Right renal cortex interstitium (tissue), 3 donors: ENCODE results near the gene RPAP3. TPM values are rescaled to one million over a fixed set of nuclear protein-coding genes. Genes with fewer than 3 reads are reported as not detected.

ENCODE experiments used
- DNase-seq, 3 donors: peaks; one replicate each; pipeline ENCODE4 v3.0.0-alpha.2; 2013; ENCODE audit warnings: low read depth in 3 of 3, low spot score in 2 of 3
- polyA plus RNA-seq, 3 donors: library from polyadenylated mRNA; unstranded; fragments of 120-200 nt; gene quantifications; one replicate each; pipeline ENCODE4 v1.2.1, GENCODE V29; 2013; ENCODE audit not compliant: insufficient read length in 3 of 3

Gene RPAP3
- 10 to 100 TPM; 51.3 to 52.9 (median 51.3) TPM for polyA plus RNA-seq

- DNase-seq, result peak; percentile 76 to 88 (median 87)
These were observed at the start of gene RPAP3 for GRCh38 chr12:47705566-47706425. Gene RPAP3 (minus strand): TSS chr12:47706030. CDS start chr12:47702840, 3,190 bp downstream.

GRCh38 chr12:47754881-47755280, 49.1 kb upstream of the RPAP3 start:
- no peak for DNase-seq

GRCh38 chr12:47754126-47754525, 48.3 kb upstream of the RPAP3 start:
- DNase-seq, result no peak

- DNase-seq, result no peak
These were observed 47.5 kb upstream of the RPAP3 start for GRCh38 chr12:47753021-47754001.

GRCh38 chr12:47752552-47752951, 46.7 kb upstream of the RPAP3 start:
- no peak for DNase-seq

- DNase-seq, result no peak
These were observed 46.3 kb upstream of the RPAP3 start for GRCh38 chr12:47752121-47752520.

GRCh38 chr12:47751561-47751960, 45.7 kb upstream of the RPAP3 start:
- DNase-seq, result no peak

GRCh38 chr12:47750916-47751470, 45.2 kb upstream of the RPAP3 start:
- DNase-seq, result no peak

GRCh38 chr12:47750229-47750798, 44.5 kb upstream of the RPAP3 start:
- no peak for DNase-seq

GRCh38 chr12:47748899-47749298, 43.1 kb upstream of the RPAP3 start:
- DNase-seq, result no peak

- no peak for DNase-seq
These were observed 42.6 kb upstream of the RPAP3 start for GRCh38 chr12:47748507-47748828.

GRCh38 chr12:47747596-47748506, 42.0 kb upstream of the RPAP3 start:
- no peak for DNase-seq

GRCh38 chr12:47747126-47747525, 41.3 kb upstream of the RPAP3 start:
- no peak for DNase-seq

- DNase-seq, result no peak
These were observed 40.7 kb upstream of the RPAP3 start for GRCh38 chr12:47746523-47746922.

GRCh38 chr12:47746073-47746472, 40.2 kb upstream of the RPAP3 start:
- DNase-seq, result no peak

GRCh38 chr12:47745485-47746041, 39.7 kb upstream of the RPAP3 start:
- DNase-seq, result no peak

- no peak for DNase-seq
These were observed 39.1 kb upstream of the RPAP3 start for GRCh38 chr12:47744778-47745436.

GRCh38 chr12:47744005-47744651, 38.3 kb upstream of the RPAP3 start:
- DNase-seq, result no peak
